Measurements from ENCODE around the gene LIPC.

Gene LIPC

GRCh38 chr15:58458076-58458475 lies 26.3 kb downstream of the LIPC start:
- no peak for DNase-seq (ENCODE audit: low read depth)

GRCh38 chr15:58459045-58459444 lies 27.3 kb downstream of the LIPC start:
- no peak for DNase-seq (ENCODE audit: low read depth)

GRCh38 chr15:58459560-58459959 lies 27.8 kb downstream of the LIPC start:
- no peak for DNase-seq (ENCODE audit: low read depth)

GRCh38 chr15:58460116-58460790 lies 28.5 kb downstream of the LIPC start:
- DNase-seq (ENCODE audit: low read depth), result no peak

GRCh38 chr15:58460872-58461271 lies 29.1 kb downstream of the LIPC start:
- no peak for DNase-seq (ENCODE audit: low read depth)

- DNase-seq (ENCODE audit: low read depth), result no peak
Observed at GRCh38 chr15:58462547-58462946, 30.8 kb downstream of the LIPC start.

GRCh38 chr15:58462973-58463663 lies 31.3 kb downstream of the LIPC start:
- no peak for DNase-seq (ENCODE audit: low read depth)

- DNase-seq (ENCODE audit: low read depth), result no peak
Observed at GRCh38 chr15:58463815-58464650, 32.2 kb downstream of the LIPC start.

GRCh38 chr15:58465070-58465469 lies 33.3 kb downstream of the LIPC start:
- no peak for DNase-seq (ENCODE audit: low read depth)

- no peak for DNase-seq (ENCODE audit: low read depth)
Observed at GRCh38 chr15:58465866-58466517, 34.2 kb downstream of the LIPC start.

GRCh38 chr15:58466566-58466965 lies 34.8 kb downstream of the LIPC start:
- no peak for DNase-seq (ENCODE audit: low read depth)

- no peak for DNase-seq (ENCODE audit: low read depth)
Observed at GRCh38 chr15:58467121-58467721, 35.4 kb downstream of the LIPC start.

GRCh38 chr15:58467722-58468423 lies 36.1 kb downstream of the LIPC start:
- no peak for DNase-seq (ENCODE audit: low read depth)

- DNase-seq (ENCODE audit: low read depth), result no peak
Observed at GRCh38 chr15:58469432-58470353, 37.9 kb downstream of the LIPC start.

- no peak for DNase-seq (ENCODE audit: low read depth)
Observed at GRCh38 chr15:58471348-58471747, 39.6 kb downstream of the LIPC start.

GRCh38 chr15:58472221-58472620 lies 40.4 kb downstream of the LIPC start:
- DNase-seq (ENCODE audit: low read depth), result no peak

GRCh38 chr15:58472821-58473581 lies 41.2 kb downstream of the LIPC start:
- DNase-seq (ENCODE audit: low read depth), result peak; percentile 25

GRCh38 chr15:58473724-58474123 lies 41.9 kb downstream of the LIPC start:
- no peak for DNase-seq (ENCODE audit: low read depth)

- no peak for DNase-seq (ENCODE audit: low read depth)
Observed at GRCh38 chr15:58474741-58475323, 43.0 kb downstream of the LIPC start.

Data from activated T-cell treated with anti-CD3 and anti-CD28 coated beads for 48 hours (primary cell).